ENCODE data around the gene BORCS5.

The BORCS5 gene

GRCh38 chr12:12488823-12489550 is 132.1 kb downstream of the BORCS5 start:
- no peak for DNase-seq

- no peak for DNase-seq
Observed at GRCh38 chr12:12491606-12492005, 134.7 kb downstream of the BORCS5 start.

GRCh38 chr12:12492547-12492946 is 135.7 kb downstream of the BORCS5 start:
- no peak for DNase-seq

GRCh38 chr12:12495536-12495935 is 138.7 kb downstream of the BORCS5 start:
- no peak for DNase-seq

GRCh38 chr12:12498210-12498609 is 141.3 kb downstream of the BORCS5 start:
- DNase-seq, result no peak

GRCh38 chr12:12499909-12500604 is 143.2 kb downstream of the BORCS5 start:
- DNase-seq, result no peak

- no peak for DNase-seq
Observed at GRCh38 chr12:12501121-12501520, 144.2 kb downstream of the BORCS5 start.

- peak; percentile 43 for DNase-seq
Observed at GRCh38 chr12:12502130-12502814, 145.4 kb downstream of the BORCS5 start.

GRCh38 chr12:12502815-12503151 is 145.9 kb downstream of the BORCS5 start:
- peak; percentile 49 for DNase-seq

- DNase-seq, result peak; percentile 33
Observed at GRCh38 chr12:12503384-12504078, 146.7 kb downstream of the BORCS5 start.

GRCh38 chr12:12505544-12506495 is 148.9 kb downstream of the BORCS5 start:
- no peak for DNase-seq

- DNase-seq, result no peak
Observed at GRCh38 chr12:12506496-12506890, 149.6 kb downstream of the BORCS5 start.

- DNase-seq, result no peak
Observed at GRCh38 chr12:12507121-12507520, 150.2 kb downstream of the BORCS5 start.

- DNase-seq, result no peak
Observed at GRCh38 chr12:12508612-12509011, 151.7 kb downstream of the BORCS5 start.

- no peak for DNase-seq
Observed at GRCh38 chr12:12510141-12510540, 153.3 kb downstream of the BORCS5 start.

GRCh38 chr12:12510551-12510950 is 153.7 kb downstream of the BORCS5 start:
- no peak for DNase-seq

GRCh38 chr12:12511021-12511783 is 154.3 kb downstream of the BORCS5 start:
- no peak for DNase-seq

GRCh38 chr12:12511895-12512711 is 155.2 kb downstream of the BORCS5 start:
- no peak for DNase-seq

- DNase-seq, result no peak
Observed at GRCh38 chr12:12513416-12514006, 156.6 kb downstream of the BORCS5 start.

- DNase-seq, result no peak
Observed at GRCh38 chr12:12518464-12518845, 161.6 kb downstream of the BORCS5 start.

Data from central memory CD4-positive, alpha-beta T cell (primary cell).